MM.1S (cell line): ENCODE data around the gene SULF2.

Experiments
- DNase-seq: peaks from one replicate; pipeline ENCODE4 v3.0.0-alpha.2; 2015
- H2AFZ ChIP-seq: fragments of 300-600 bp; sonication (generic); 2 replicates; pipeline ENCODE4 v1.6.0; 2016; ENCODE audit warnings: antibody characterized with exemption, low read length
- H3F3A ChIP-seq: fragments of 300-600 bp; sonication (generic); 2 replicates; pipeline ENCODE4 v1.6.1; 2016; ENCODE audit warnings: mild to moderate bottlenecking, antibody characterized with exemption, low read length, moderate library complexity, mixed read lengths; ENCODE audit not compliant: insufficient read depth
- H3K27ac ChIP-seq: fragments of 300-600 bp; sonication (generic); 2 replicates; pipeline ENCODE4 v1.5.1; 2016; ENCODE audit warnings: mild to moderate bottlenecking, low read length
- H3K27me3 ChIP-seq: fragments of 300-600 bp; sonication (generic); replicated peaks from 2 replicates; pipeline ENCODE4 v1.6.0; 2016; ENCODE audit warnings: low read length; ENCODE audit not compliant: insufficient read depth
- H3K36me3 ChIP-seq: fragments of 300-600 bp; sonication (generic); replicated peaks from 2 replicates; pipeline ENCODE4 v1.6.1; 2016; ENCODE audit warnings: mild to moderate bottlenecking, low read length, mixed read lengths; ENCODE audit not compliant: insufficient read depth
- H3K4me1 ChIP-seq: fragments of 300-600 bp; sonication (generic); 2 replicates; pipeline ENCODE4 v1.6.1; 2016; ENCODE audit warnings: low read length, mixed read lengths
- H3K4me2 ChIP-seq: fragments of 300-600 bp; sonication (generic); 2 replicates; pipeline ENCODE4 v1.6.0; 2016; ENCODE audit warnings: low read depth, low read length
- H3K4me3 ChIP-seq: fragments of 300-600 bp; sonication (generic); 2 replicates; pipeline ENCODE4 v1.5.1; 2016; ENCODE audit warnings: low read length, mixed read lengths
- H3K79me2 ChIP-seq: fragments of 300-600 bp; sonication (generic); 2 replicates; pipeline ENCODE4 v1.6.1; 2016; ENCODE audit warnings: mixed run types, low read length, mixed read lengths
- H3K9ac ChIP-seq: fragments of 300-600 bp; sonication (generic); 2 replicates; pipeline ENCODE4 v1.6.1; 2016; ENCODE audit warnings: low read length, mixed read lengths
- H3K9me2 ChIP-seq: fragments of 300-600 bp; sonication (generic); replicated peaks from 2 replicates; pipeline ENCODE4 v1.6.1; 2016; ENCODE audit warnings: mild to moderate bottlenecking, low read length, mixed read lengths; ENCODE audit not compliant: insufficient read depth
- H3K9me3 ChIP-seq: fragments of 300-600 bp; sonication (generic); replicated peaks from 2 replicates; pipeline ENCODE4 v1.6.1; 2016; ENCODE audit warnings: mild to moderate bottlenecking, low read length, mixed read lengths; ENCODE audit not compliant: insufficient read depth
- H4K20me1 ChIP-seq: fragments of 300-600 bp; sonication (generic); 2 replicates; pipeline ENCODE4 v1.6.1; 2016; ENCODE audit warnings: mild to moderate bottlenecking, low read length, moderate library complexity, mixed read lengths; ENCODE audit not compliant: insufficient read depth
- EZH2 ChIP-seq: fragments of 300-600 bp; sonication (generic); optimal IDR thresholded peaks from 2 replicates; pipeline ENCODE3; 2017; ENCODE audit warnings: low read depth, mild to moderate bottlenecking, antibody characterized with exemption, low read length, mixed read lengths
- EZH2phosphoT487 ChIP-seq: fragments of 300-600 bp; sonication (generic); IDR thresholded peaks from 2 replicates; pipeline ENCODE4 v1.6.1; 2018; ENCODE audit warnings: antibody characterized with exemption, low read length
- TF ChIP-seq, protein P1 (sequence below): fragments of 300-600 bp; sonication (generic); IDR thresholded peaks from 2 replicates; pipeline ENCODE4 v1.5.1; 2016; ENCODE audit warnings: antibody characterized with exemption, low read length, mixed read lengths

The SULF2 gene

GRCh38 chr20:47642624-47643023 lies 142.7 kb downstream of the SULF2 start:
- Histone ChIP-seq H3K4me2 (no peak overlapping the region), H3K9ac (no peak overlapping the region), H3K36me3 (no peaks in the 10 kb centered on the region), H3K4me1 (0 out of 2 replicates have a peak, but pooled peaks cover 3% of the 10 kb centered on the region), H3K4me3 (no peak overlapping the region), H4K20me1 (no peaks in the 10 kb centered on the region), H3F3A (no peaks in the 10 kb centered on the region), H3K9me3 (no peaks in the 10 kb centered on the region), H2AFZ (no peak overlapping the region), H3K27ac (no peak overlapping the region), H3K27me3 (no peaks in the 10 kb centered on the region), H3K79me2 (no peaks in the 10 kb centered on the region), H3K9me2 (no peaks in the 10 kb centered on the region)
- TF ChIP-seq EZH2, result no peak
- TF ChIP-seq, protein P1, sequence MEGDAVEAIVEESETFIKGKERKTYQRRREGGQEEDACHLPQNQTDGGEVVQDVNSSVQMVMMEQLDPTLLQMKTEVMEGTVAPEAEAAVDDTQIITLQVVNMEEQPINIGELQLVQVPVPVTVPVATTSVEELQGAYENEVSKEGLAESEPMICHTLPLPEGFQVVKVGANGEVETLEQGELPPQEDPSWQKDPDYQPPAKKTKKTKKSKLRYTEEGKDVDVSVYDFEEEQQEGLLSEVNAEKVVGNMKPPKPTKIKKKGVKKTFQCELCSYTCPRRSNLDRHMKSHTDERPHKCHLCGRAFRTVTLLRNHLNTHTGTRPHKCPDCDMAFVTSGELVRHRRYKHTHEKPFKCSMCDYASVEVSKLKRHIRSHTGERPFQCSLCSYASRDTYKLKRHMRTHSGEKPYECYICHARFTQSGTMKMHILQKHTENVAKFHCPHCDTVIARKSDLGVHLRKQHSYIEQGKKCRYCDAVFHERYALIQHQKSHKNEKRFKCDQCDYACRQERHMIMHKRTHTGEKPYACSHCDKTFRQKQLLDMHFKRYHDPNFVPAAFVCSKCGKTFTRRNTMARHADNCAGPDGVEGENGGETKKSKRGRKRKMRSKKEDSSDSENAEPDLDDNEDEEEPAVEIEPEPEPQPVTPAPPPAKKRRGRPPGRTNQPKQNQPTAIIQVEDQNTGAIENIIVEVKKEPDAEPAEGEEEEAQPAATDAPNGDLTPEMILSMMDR, result no peak
- no peak for TF ChIP-seq EZH2phosphoT487
- DNase-seq, result no peak

DNA sequence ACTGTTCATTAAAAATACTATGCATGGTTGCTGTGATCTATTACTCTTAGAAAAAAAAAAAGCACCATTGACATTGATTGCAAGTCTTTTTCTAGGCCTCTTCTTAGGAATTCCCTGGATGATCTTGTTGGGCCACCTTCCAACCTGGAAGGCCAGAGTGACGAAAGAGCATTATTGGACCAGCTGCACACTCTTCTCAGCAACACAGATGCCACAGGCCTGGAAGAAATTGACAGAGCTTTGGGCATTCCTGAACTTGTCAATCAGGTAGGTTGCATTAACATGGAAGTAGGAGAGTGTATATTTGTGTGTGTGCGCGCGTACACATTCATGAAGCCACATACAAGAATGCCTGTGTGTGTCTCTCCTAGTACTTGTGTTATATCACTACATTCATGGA lies 143.2 kb downstream of the SULF2 start:
- Histone ChIP-seq H3K9me3 (no peaks in the 10 kb centered on the region), H2AFZ (no peak overlapping the region), H3F3A (no peaks in the 10 kb centered on the region), H3K9ac (no peak overlapping the region), H3K4me3 (no peak overlapping the region), H3K79me2 (no peaks in the 10 kb centered on the region), H3K4me2 (no peak overlapping the region), H3K27me3 (no peaks in the 10 kb centered on the region), H3K36me3 (no peaks in the 10 kb centered on the region), H3K9me2 (no peaks in the 10 kb centered on the region), H4K20me1 (no peaks in the 10 kb centered on the region), H3K4me1 (0 out of 2 replicates have a peak, but pooled peaks cover 8% of the 10 kb centered on the region), H3K27ac (no peak overlapping the region)
- DNase-seq, result no peak
- TF ChIP-seq EZH2 (no peak), EZH2phosphoT487 (no peak)
- TF ChIP-seq, protein P1, result no peak

GRCh38 chr20:47638851-47639250 lies 146.4 kb downstream of the SULF2 start:
- Histone ChIP-seq H4K20me1 (0 out of 2 replicates have a peak, but pooled peaks cover 2% of the 10 kb centered on the region), H3K4me1 (peaks cover 12% of the 10 kb centered on the region; the same call in 1 of the 2 replicates), H3K9ac (no peak overlapping the region), H3K36me3 (no peaks in the 10 kb centered on the region), H3K27ac (no peak overlapping the region), H3K79me2 (0 out of 2 replicates have a peak, but pooled peaks cover 2% of the 10 kb centered on the region), H3F3A (no peaks in the 10 kb centered on the region), H3K9me3 (no peaks in the 10 kb centered on the region), H3K9me2 (no peaks in the 10 kb centered on the region), H2AFZ (no peak overlapping the region), H3K4me3 (no peak overlapping the region), H3K4me2 (no peak overlapping the region), H3K27me3 (no peaks in the 10 kb centered on the region)
- no peak for DNase-seq
- TF ChIP-seq EZH2 (no peak), EZH2phosphoT487 (no peak)
- TF ChIP-seq, protein P1, result no peak
